HEK293T (cell line): Measurements from ENCODE around the gene CDC42BPG.

Source experiments
- CTCF ChIA-PET: fragments of 350-600 bp; formaldehyde crosslinking; extraction: SDS; loops from one replicate; lab custom pipeline; 2021; ENCODE audit warnings: antibody characterized with exemption, inconsistent platforms; lab: Yijun Ruan, JAX
- POLR2A ChIA-PET: fragments of 350-600 bp; formaldehyde crosslinking; extraction: SDS; loops from one replicate; lab custom pipeline; 2020; ENCODE audit warnings: antibody characterized with exemption, inconsistent platforms; lab: Yijun Ruan, JAX
- DNase-seq: peaks from one replicate; pipeline ENCODE4 v3.0.0; 2012; ENCODE audit warnings: mixed read lengths; ENCODE audit errors: extremely low spot score
- ARNT ChIP-seq: fragments of 450-650 bp; IDR thresholded peaks from 2 replicates; pipeline ENCODE4 v1.6.1; 2017; ENCODE audit warnings: mild to moderate bottlenecking
- BHLHE40 ChIP-seq: fragments of 450-650 bp; IDR thresholded peaks from 2 replicates; pipeline ENCODE4 v1.6.1; 2016; ENCODE audit warnings: mild to moderate bottlenecking, moderate library complexity, borderline replicate concordance
- CTBP1 ChIP-seq: fragments of 450-650 bp; IDR thresholded peaks from 2 replicates; pipeline ENCODE4 v1.6.1; 2016; ENCODE audit warnings: borderline replicate concordance
- ELF4 ChIP-seq: fragments of 450-650 bp; IDR thresholded peaks from 2 replicates; pipeline ENCODE4 v1.6.1; 2017; ENCODE audit warnings: antibody characterized with exemption
- FOXA1 ChIP-seq: fragments of 450-650 bp; IDR thresholded peaks from 2 replicates; pipeline ENCODE4 v1.6.1; 2016; ENCODE audit warnings: mild to moderate bottlenecking
- FOXK2 ChIP-seq: fragments of 450-650 bp; IDR thresholded peaks from 2 replicates; pipeline ENCODE4 v1.6.1; 2016; ENCODE audit warnings: mild to moderate bottlenecking
- FOXM1 ChIP-seq: fragments of 450-650 bp; IDR thresholded peaks from 2 replicates; pipeline ENCODE4 v1.6.1; 2017; ENCODE audit warnings: mild to moderate bottlenecking, borderline replicate concordance
- HDGF ChIP-seq: fragments of 450-650 bp; IDR thresholded peaks from 2 replicates; pipeline ENCODE4 v1.6.1; 2017; ENCODE audit warnings: antibody characterized with exemption, borderline replicate concordance
- L3MBTL2 ChIP-seq: fragments of 450-650 bp; conservative IDR thresholded peaks from 2 replicates; pipeline ENCODE4 v1.6.1; 2016; ENCODE audit warnings: mild to moderate bottlenecking
- LEF1 ChIP-seq: fragments of 450-650 bp; IDR thresholded peaks from 2 replicates; pipeline ENCODE4 v1.6.1; 2017; ENCODE audit warnings: mild to moderate bottlenecking, borderline replicate concordance
- NFRKB ChIP-seq: fragments of 450-650 bp; IDR thresholded peaks from 2 replicates; pipeline ENCODE4 v1.6.1; 2016; ENCODE audit warnings: mild to moderate bottlenecking, moderate library complexity
- SP1 ChIP-seq: fragments of 450-650 bp; IDR thresholded peaks from 2 replicates; pipeline ENCODE4 v1.6.1; 2017
- SUZ12 ChIP-seq: fragments of 450-650 bp; IDR thresholded peaks from 2 replicates; pipeline ENCODE4 v1.6.1; 2016; ENCODE audit warnings: mild to moderate bottlenecking
- TARDBP ChIP-seq: fragments of 450-650 bp; IDR thresholded peaks from 2 replicates; pipeline ENCODE4 v1.6.1; 2016
- ZNF384 ChIP-seq: fragments of 450-650 bp; IDR thresholded peaks from 2 replicates; pipeline ENCODE4 v1.6.1; 2016
- TF ChIP-seq, protein P1 (sequence below): fragments of 450-650 bp; IDR thresholded peaks from 2 replicates; pipeline ENCODE4 v1.6.1; 2016

CDC42BPG gene

DNA sequence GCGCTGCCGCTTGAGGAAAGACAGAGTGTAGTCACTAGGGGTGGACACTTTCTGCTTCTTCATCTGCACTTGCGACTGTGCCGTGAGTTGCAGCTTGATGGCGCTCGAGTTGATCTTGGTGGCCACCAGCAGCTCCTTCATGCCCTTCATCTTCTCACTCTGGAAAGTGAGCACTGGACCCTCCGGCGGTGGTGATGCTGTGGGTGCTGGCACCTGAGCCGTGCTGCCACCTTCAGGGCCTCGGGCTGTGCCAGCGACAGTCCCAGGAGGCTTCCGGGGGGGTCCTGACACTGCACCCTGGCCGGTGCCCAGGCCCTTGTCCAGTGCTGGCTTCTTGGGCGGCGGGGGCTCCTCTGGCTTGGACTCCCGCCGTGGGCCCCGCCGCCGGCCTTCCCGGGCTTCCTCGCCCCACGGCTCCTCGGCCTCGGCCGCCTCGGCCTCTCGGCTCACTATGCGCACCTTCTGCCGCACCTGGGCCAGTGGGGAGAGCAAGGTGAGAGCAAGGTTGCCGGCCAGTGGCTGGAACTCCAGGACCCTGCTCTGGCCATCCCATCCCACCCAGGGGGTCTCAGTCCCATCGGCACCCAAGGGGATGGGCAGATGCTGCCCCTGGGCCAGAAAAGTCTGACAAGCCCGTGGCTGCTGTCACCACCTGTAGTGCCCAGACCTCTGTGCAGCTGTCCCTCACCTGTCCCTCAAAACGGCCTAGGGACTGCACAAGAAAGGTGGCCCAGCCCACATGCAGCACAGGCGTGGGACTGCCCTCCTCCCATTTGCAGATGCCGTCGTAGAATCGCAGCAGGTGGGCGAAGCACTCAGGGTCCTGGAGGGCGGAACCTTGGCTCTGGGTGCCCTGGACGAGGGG is 39.9 kb downstream of the CDC42BPG start:
- no peak for TF ChIP-seq SUZ12
- TF ChIP-seq ELF4 = no peak
- ChIA-PET POLR2A (interaction anchor here (0.7 kb wide), 1 partner anchor 26 kb away, joined by 5 read pairs; no protein-coding TSS in a partner anchor), CTCF (interaction anchor here (0.7 to 1.0 kb wide), 5 partner anchors 9 to 192 kb away, joined by 3 to 5 read pairs (median 3); partner anchors contain the start of gene BATF2)
- no peak for DNase-seq

DNA sequence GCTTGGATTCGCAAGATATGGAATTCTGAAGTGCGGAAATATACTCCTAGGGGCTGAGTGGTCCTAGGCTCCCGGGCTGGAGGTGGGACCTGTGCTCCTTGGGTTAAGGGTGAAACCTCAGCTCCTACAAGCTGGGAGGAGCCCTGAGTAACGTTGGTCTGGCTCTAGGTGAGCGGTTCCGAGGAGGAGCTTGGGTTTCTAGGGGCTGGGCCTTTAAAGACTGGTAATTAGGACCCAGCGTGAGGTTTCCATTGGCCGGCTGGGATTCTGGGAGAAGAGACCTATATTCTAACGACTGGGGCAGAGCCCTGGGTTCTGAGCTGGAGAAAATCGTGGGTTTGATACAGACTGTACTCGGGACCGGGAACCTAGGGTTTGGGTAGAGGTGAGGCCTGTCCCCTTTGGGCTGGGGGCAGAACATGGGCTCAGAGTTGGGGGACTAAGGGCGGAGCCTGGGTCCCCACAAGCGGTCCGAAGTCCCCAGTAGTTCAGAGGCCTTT is 40.6 kb downstream of the CDC42BPG start:
- no peak for TF ChIP-seq ZNF384
- ChIA-PET CTCF (interaction anchor here (0.7 to 1.0 kb wide), 5 partner anchors 9 to 193 kb away, joined by 3 to 5 read pairs (median 3); partner anchors contain the start of gene BATF2), POLR2A (interaction anchor here (0.7 to 1.8 kb wide), 4 partner anchors 25 to 331 kb away, joined by 3 to 6 read pairs (median 4); partner anchors contain the start of gene SF1)
- no peak for DNase-seq

DNA sequence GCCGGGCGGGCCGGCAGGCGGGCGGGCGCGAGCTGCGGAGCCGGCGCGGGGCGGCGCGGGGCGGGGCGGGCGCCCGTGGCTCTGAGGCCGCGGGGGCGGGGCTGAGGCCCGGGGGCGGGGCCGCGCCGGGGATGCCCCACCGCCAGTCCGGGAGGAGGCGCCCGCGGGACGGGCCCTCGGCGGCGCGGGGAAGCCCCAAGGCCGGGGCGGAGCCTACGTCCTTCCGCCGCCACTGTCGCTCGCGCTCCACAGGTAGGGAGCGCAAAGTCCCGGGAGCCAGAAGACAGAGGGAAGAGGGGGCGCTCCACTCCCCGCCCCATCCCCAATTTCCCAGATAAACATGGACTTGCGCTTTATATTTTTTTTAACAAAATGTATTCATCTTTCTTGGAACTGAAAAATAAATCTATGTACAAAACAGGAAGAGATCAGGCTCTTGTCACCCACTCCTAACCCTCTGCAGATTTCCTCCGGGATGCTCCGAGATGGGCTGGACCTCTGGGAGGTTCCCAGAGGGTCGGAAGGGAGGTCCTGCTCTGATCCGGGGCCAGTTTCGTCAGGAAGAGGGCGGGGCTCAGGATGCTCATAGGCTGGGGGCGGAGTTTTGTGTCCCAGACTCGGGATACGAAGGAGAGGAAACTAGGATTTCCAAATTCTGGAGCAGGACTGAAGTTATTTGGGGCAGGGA is 41.2 kb downstream of the CDC42BPG start, which contains the start of gene MAP4K2:
TSS of gene MAP4K2 (minus strand) at position 57 of the 688 bp plus-strand sequence. CDS start 65 bp downstream, outside the sequence.
- TF ChIP-seq LEF1 (no peak), HDGF (no peak), FOXM1 (no peak), L3MBTL2 (no peak), BHLHE40 (no peak), ARNT (no peak), FOXA1 (no peak), NFRKB (no peak), ELF4 (no peak), CTBP1 (no peak), FOXK2 (no peak), SP1 (no peak), SUZ12 (no peak), TARDBP (no peak)
- TF ChIP-seq, protein P1, sequence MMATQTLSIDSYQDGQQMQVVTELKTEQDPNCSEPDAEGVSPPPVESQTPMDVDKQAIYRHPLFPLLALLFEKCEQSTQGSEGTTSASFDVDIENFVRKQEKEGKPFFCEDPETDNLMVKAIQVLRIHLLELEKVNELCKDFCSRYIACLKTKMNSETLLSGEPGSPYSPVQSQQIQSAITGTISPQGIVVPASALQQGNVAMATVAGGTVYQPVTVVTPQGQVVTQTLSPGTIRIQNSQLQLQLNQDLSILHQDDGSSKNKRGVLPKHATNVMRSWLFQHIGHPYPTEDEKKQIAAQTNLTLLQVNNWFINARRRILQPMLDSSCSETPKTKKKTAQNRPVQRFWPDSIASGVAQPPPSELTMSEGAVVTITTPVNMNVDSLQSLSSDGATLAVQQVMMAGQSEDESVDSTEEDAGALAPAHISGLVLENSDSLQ = no peak
- ChIA-PET CTCF (interaction anchor here (0.7 to 1.0 kb wide), 4 partner anchors 9 to 512 kb away, joined by 3 to 5 read pairs (median 3); no protein-coding TSS in a partner anchor), POLR2A (interaction anchor here (0.9 to 1.8 kb wide), 3 partner anchors 25 to 332 kb away, joined by 3 to 6 read pairs (median 3); partner anchors contain the start of gene SF1)
- DNase-seq = peak; percentile 92

DNA sequence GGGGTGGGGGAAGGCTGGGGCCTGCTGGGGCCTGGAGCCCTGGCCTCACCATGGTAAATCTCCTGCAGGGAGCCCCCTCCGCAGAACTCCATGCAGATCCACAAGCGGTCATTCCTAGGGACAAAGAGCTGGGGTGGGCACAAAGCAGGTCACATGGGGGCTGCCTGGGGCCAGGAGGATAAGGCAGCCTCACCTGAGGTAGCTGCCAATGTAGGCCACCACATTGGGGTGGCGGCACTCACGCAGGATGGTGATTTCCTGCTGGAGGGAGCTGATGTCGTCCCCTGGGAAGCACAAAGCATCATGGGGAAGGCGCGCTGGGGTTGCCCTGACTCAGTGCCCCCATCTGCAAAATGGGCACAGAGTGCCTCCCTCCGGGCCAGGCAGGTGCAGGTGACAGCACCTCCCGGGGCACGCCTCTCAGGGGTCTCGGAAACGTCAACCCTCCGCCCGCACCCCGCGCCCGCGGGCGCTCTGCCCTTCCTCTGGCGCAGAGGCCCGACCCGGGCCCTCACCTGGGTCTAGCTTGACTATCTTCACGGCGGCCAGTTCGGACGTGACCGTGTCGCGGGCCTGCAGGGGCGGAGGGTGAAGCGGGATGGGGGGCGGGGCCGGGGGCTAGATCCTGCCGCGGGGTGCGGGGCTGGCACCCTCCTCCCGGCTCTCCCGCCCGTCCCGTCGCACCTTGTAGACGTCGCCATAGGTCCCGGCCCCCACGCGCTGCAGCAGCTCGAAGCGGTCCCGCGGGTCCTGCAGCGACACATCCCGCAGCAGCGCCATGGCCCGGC is 41.9 kb downstream of the CDC42BPG start:
- peak; percentile 37 for DNase-seq
- POLR2A ChIA-PET = interaction anchor here (0.7 to 1.8 kb wide), 4 partner anchors 24 to 332 kb away, joined by 3 to 6 read pairs (median 3); partner anchors contain the start of genes SF1 and ZNHIT2
- TF ChIP-seq L3MBTL2 (no peak), SUZ12 (no peak), CTBP1 (no peak), LEF1 (no peak), FOXK2 (no peak)
- CTCF ChIA-PET = interaction anchor here (0.6 to 0.7 kb wide), 2 partner anchors 39 to 513 kb away, joined by 3 read pairs; no protein-coding TSS in a partner anchor

DNA sequence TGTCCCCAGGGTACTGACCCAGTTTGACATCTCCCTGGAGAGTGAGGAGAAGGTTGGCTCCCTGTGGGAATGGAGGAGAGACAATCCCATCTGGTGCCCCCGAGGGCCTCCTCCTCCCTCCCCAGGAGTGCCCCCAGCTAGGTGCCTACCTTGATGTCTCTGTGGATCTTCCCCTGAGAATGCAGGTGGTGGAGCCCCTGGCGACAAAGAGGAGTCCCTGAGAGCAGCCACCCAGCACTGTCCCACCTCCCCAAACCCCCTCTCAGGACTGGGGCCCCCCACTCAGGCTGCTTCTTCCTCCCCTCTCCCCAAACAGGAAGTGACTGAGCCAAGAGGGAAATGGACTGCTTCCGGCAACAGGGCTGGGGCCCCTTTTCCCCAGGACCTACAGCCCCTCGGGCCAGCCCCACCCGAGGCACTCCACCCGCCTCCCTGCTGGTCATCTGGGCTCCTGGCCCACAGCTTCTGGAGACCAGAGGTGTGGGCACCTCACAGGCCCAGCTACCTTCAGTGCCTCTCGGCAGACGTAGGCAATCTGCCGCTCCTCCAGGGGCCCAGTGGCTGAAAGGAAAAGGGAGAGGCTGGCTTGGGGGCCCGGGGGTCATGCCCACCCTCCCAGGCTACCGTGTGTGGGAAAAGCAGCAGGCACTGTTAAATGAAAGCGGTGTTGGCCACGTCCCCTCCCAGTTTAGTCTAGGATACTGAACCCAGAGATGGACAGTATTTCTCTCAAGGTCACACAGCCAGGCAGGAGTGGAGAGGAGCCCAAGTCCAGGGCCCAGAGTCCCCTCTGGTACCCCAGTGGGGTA is 42.7 kb downstream of the CDC42BPG start:
- DNase-seq = no peak
- TF ChIP-seq ARNT (no peak), ZNF384 (no peak), FOXK2 (no peak), FOXA1 (no peak), TARDBP (no peak), SUZ12 (no peak), HDGF (no peak), SP1 (no peak), L3MBTL2 (no peak), LEF1 (no peak), NFRKB (no peak), CTBP1 (no peak), BHLHE40 (no peak), FOXM1 (no peak), ELF4 (no peak)
- TF ChIP-seq, protein P1 = no peak
- ChIA-PET CTCF (no interaction called here), POLR2A (interaction anchor here (1.8 to 2.5 kb wide), 2 partner anchors 23 kb away, joined by 6 to 17 read pairs; partner anchors contain the start of gene SF1)
